SK-N-SH treated with all-trans-retinoic acid at 6 μM for 48 hours (cell line): ENCODE measurements around the gene CCNC.
A peak's percentile ranks its signal among the peaks of the same experiment; 100 is the strongest.

Experiments
- ATAC-seq: fragments of 200-7000 bp; cut with Tn5 transposase; 3 replicates; pipeline ENCODE4 v1.9.1; 2020; ENCODE audit warnings: mild to moderate bottlenecking, moderate library complexity
- ARNTL ChIP-seq: fragments of 450-650 bp; formaldehyde crosslinking; IDR thresholded peaks from 2 replicates; pipeline ENCODE4 v1.5.0; 2020; ENCODE audit warnings: low read depth, mild to moderate bottlenecking, moderate library complexity, borderline replicate concordance
- BACH2 ChIP-seq: fragments of 250-450 bp; sonication (Bioruptor Pico); IDR thresholded peaks from 2 replicates; pipeline ENCODE4 v1.9.0; 2021; ENCODE audit warnings: mild to moderate bottlenecking, borderline replicate concordance
- CREB5 ChIP-seq: fragments of 250-450 bp; sonication (Bioruptor Pico); IDR thresholded peaks from 2 replicates; pipeline ENCODE4 v1.5.1; 2020; ENCODE audit warnings: low read depth, mild to moderate bottlenecking, moderate library complexity
- CSDC2 ChIP-seq: fragments of 250-450 bp; sonication (Bioruptor Pico); IDR thresholded peaks from 2 replicates; pipeline ENCODE4 v1.5.0; 2020; ENCODE audit warnings: mild to moderate bottlenecking, moderate library complexity
- GLIS3 ChIP-seq: fragments of 250-450 bp; sonication (Bioruptor Pico); IDR thresholded peaks from 2 replicates; pipeline ENCODE4 v1.5.0; 2020; ENCODE audit warnings: mild to moderate bottlenecking, moderate library complexity
- ISL1 ChIP-seq: fragments of 250-450 bp; sonication (Bioruptor Pico); IDR thresholded peaks from 2 replicates; pipeline ENCODE4 v2.1.2; 2022; ENCODE audit warnings: mild to moderate bottlenecking, moderate library complexity
- OSR1 ChIP-seq: fragments of 250-450 bp; sonication (Bioruptor Pico); IDR thresholded peaks from 2 replicates; pipeline ENCODE4 v1.8.0; 2022; ENCODE audit warnings: moderate library complexity, mild to moderate bottlenecking, inconsistent platforms
- RARB ChIP-seq: fragments of 250-450 bp; sonication (Bioruptor Pico); IDR thresholded peaks from 2 replicates; pipeline ENCODE4 v1.8.0; 2021; ENCODE audit warnings: mild to moderate bottlenecking, moderate library complexity
- SNAI2 ChIP-seq: fragments of 250-450 bp; sonication (Bioruptor Pico); IDR thresholded peaks from 2 replicates; pipeline ENCODE4 v1.5.0; 2020; ENCODE audit warnings: mild to moderate bottlenecking, moderate library complexity
- TCF4 ChIP-seq: fragments of 250-450 bp; sonication (Bioruptor Pico); IDR thresholded peaks from 2 replicates; pipeline ENCODE4 v1.8.0; 2021; ENCODE audit warnings: mild to moderate bottlenecking, moderate library complexity, borderline replicate concordance
- TOX ChIP-seq: fragments of 250-450 bp; sonication (Bioruptor Pico); IDR thresholded peaks from 2 replicates; pipeline ENCODE4 v1.8.0; 2021; ENCODE audit warnings: mild to moderate bottlenecking, moderate library complexity, borderline replicate concordance
- ZC3H10 ChIP-seq: fragments of 250-450 bp; sonication (Bioruptor Pico); IDR thresholded peaks from 2 replicates; pipeline ENCODE4 v1.5.1; 2021; ENCODE audit warnings: mild to moderate bottlenecking, moderate library complexity
- ZFP3 ChIP-seq: fragments of 250-450 bp; sonication (Bioruptor Pico); IDR thresholded peaks from 2 replicates; pipeline ENCODE4 v1.5.0; 2020; ENCODE audit warnings: mild to moderate bottlenecking, moderate library complexity
- ZFP30 ChIP-seq: fragments of 450-650 bp; formaldehyde crosslinking; IDR thresholded peaks from 2 replicates; pipeline ENCODE4 v1.5.0; 2022; ENCODE audit warnings: mild to moderate bottlenecking, moderate library complexity
- ZNF565 ChIP-seq: fragments of 450-650 bp; formaldehyde crosslinking; conservative IDR thresholded peaks from 2 replicates; pipeline ENCODE4 v1.5.0; 2020; ENCODE audit warnings: low read depth, mild to moderate bottlenecking, moderate library complexity
- ZNF8 ChIP-seq: fragments of 450-650 bp; formaldehyde crosslinking; IDR thresholded peaks from 2 replicates; pipeline ENCODE4 v1.5.0; 2020; ENCODE audit warnings: mild to moderate bottlenecking, moderate library complexity
- TF ChIP-seq, protein P1 (sequence below): fragments of 250-450 bp; sonication (Bioruptor Pico); IDR thresholded peaks from 2 replicates; pipeline ENCODE4 v1.8.0; 2021; ENCODE audit warnings: low read depth, mild to moderate bottlenecking, moderate library complexity, borderline replicate concordance
- TF ChIP-seq, protein P2 (sequence below): fragments of 250-450 bp; sonication (Bioruptor Pico); IDR thresholded peaks from 2 replicates; pipeline ENCODE4 v1.5.1; 2021; ENCODE audit warnings: mild to moderate bottlenecking, moderate library complexity
- TF ChIP-seq, protein P3 (sequence below): fragments of 250-450 bp; sonication (Bioruptor Pico); IDR thresholded peaks from 2 replicates; pipeline ENCODE4 v1.5.0; 2020; ENCODE audit warnings: mild to moderate bottlenecking, moderate library complexity

The CCNC gene

GRCh38 chr6:99522531-99522930, 45.9 kb downstream of the CCNC start (continued):
- TF ChIP-seq CSDC2 (CRISPR knock-in tag): no peak
- no peak for TF ChIP-seq BACH2
- no peak for TF ChIP-seq ZNF565 (CRISPR knock-in tag)
- TF ChIP-seq ZNF8 (CRISPR knock-in tag): no peak
- TF ChIP-seq GLIS3: no peak
- no peak for TF ChIP-seq ZFP3 (CRISPR knock-in tag)
- no peak for TF ChIP-seq ZFP30 (CRISPR knock-in tag)

- TF ChIP-seq CREB5 (CRISPR knock-in tag): no peak
- peak; percentile 72 for ATAC-seq
Observed at GRCh38 chr6:99521633-99522151, 46.8 kb downstream of the CCNC start.

- TF ChIP-seq, protein P1, sequence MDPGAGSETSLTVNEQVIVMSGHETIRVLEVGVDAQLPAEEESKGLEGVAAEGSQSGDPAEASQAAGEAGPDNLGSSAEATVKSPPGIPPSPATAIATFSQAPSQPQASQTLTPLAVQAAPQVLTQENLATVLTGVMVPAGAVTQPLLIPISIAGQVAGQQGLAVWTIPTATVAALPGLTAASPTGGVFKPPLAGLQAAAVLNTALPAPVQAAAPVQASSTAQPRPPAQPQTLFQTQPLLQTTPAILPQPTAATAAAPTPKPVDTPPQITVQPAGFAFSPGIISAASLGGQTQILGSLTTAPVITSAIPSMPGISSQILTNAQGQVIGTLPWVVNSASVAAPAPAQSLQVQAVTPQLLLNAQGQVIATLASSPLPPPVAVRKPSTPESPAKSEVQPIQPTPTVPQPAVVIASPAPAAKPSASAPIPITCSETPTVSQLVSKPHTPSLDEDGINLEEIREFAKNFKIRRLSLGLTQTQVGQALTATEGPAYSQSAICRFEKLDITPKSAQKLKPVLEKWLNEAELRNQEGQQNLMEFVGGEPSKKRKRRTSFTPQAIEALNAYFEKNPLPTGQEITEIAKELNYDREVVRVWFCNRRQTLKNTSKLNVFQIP (CRISPR knock-in tag): no peak
- TF ChIP-seq, protein P2, sequence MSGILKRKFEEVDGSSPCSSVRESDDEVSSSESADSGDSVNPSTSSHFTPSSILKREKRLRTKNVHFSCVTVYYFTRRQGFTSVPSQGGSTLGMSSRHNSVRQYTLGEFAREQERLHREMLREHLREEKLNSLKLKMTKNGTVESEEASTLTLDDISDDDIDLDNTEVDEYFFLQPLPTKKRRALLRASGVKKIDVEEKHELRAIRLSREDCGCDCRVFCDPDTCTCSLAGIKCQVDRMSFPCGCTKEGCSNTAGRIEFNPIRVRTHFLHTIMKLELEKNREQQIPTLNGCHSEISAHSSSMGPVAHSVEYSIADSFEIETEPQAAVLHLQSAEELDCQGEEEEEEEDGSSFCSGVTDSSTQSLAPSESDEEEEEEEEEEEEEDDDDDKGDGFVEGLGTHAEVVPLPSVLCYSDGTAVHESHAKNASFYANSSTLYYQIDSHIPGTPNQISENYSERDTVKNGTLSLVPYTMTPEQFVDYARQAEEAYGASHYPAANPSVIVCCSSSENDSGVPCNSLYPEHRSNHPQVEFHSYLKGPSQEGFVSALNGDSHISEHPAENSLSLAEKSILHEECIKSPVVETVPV: no peak
- TF ChIP-seq CSDC2 (CRISPR knock-in tag): no peak
- TF ChIP-seq ZNF8 (CRISPR knock-in tag): 0 out of 2 replicates have a peak, but pooled peaks have one; percentile 22
- peak; percentile 98 for ATAC-seq
Observed at GRCh38 chr6:99520855-99521632, 47.4 kb downstream of the CCNC start.

DNA sequence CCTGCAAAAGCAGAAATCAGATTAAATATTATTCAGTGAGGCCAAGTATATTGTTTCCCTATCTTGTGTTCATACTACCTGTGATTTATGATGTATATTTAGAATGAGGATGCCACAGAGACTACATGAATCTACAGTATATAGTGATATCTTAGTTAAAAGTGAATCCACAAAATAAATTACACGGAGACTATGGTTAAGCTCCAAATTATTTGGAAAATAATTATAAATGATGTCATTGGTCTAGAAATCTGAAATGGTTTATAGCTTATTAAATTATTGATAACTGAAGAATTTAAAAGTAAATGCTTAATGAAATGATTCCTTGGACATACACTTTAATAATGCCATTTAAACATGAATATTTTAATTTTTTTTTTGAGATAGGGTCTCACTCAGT, 49.0 kb downstream of the CCNC start:
- no peak for ATAC-seq
- no peak for TF ChIP-seq CSDC2 (CRISPR knock-in tag)
- TF ChIP-seq TCF4 (CRISPR knock-in tag): no peak
- no peak for TF ChIP-seq ZC3H10 (CRISPR knock-in tag)
- no peak for TF ChIP-seq SNAI2 (CRISPR knock-in tag)
- TF ChIP-seq, protein P3, sequence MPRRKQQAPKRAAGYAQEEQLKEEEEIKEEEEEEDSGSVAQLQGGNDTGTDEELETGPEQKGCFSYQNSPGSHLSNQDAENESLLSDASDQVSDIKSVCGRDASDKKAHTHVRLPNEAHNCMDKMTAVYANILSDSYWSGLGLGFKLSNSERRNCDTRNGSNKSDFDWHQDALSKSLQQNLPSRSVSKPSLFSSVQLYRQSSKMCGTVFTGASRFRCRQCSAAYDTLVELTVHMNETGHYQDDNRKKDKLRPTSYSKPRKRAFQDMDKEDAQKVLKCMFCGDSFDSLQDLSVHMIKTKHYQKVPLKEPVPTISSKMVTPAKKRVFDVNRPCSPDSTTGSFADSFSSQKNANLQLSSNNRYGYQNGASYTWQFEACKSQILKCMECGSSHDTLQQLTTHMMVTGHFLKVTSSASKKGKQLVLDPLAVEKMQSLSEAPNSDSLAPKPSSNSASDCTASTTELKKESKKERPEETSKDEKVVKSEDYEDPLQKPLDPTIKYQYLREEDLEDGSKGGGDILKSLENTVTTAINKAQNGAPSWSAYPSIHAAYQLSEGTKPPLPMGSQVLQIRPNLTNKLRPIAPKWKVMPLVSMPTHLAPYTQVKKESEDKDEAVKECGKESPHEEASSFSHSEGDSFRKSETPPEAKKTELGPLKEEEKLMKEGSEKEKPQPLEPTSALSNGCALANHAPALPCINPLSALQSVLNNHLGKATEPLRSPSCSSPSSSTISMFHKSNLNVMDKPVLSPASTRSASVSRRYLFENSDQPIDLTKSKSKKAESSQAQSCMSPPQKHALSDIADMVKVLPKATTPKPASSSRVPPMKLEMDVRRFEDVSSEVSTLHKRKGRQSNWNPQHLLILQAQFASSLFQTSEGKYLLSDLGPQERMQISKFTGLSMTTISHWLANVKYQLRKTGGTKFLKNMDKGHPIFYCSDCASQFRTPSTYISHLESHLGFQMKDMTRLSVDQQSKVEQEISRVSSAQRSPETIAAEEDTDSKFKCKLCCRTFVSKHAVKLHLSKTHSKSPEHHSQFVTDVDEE: no peak
- TF ChIP-seq ISL1 (CRISPR knock-in tag): no peak
- TF ChIP-seq, protein P2: no peak
- no peak for TF ChIP-seq ARNTL (CRISPR knock-in tag)
- no peak for TF ChIP-seq BACH2
- TF ChIP-seq, protein P1 (CRISPR knock-in tag): no peak
- TF ChIP-seq RARB (CRISPR knock-in tag): no peak
- no peak for TF ChIP-seq OSR1 (CRISPR knock-in tag)
- TF ChIP-seq CREB5 (CRISPR knock-in tag): no peak
- no peak for TF ChIP-seq ZNF8 (CRISPR knock-in tag)
- TF ChIP-seq TOX: no peak
